Neuronal stem cell (in vitro differentiated cells): Measurements from ENCODE around the gene SLC8A1.

Experiments
- DNase-seq: peaks from one replicate; pipeline ENCODE4 v3.0.0-alpha.2; 2013; ENCODE audit warnings: low spot score
- H2AFZ ChIP-seq: one replicate; pipeline ENCODE4 v1.6.1; 2013; ENCODE audit warnings: mild to moderate bottlenecking, low read length, inconsistent platforms
- H2AK5ac ChIP-seq: 2 replicates; pipeline ENCODE4 v1.6.1; 2013; ENCODE audit warnings: low read depth, mild to moderate bottlenecking, inconsistent platforms, low read length, moderate library complexity, mixed read lengths
- H2BK120ac ChIP-seq: 2 replicates; pipeline ENCODE4 v1.6.1; 2013; ENCODE audit warnings: low read depth, mild to moderate bottlenecking, inconsistent platforms, low read length, moderate library complexity, mixed read lengths
- H2BK12ac ChIP-seq: one replicate; pipeline ENCODE4 v1.6.1; 2013; ENCODE audit warnings: low read length, inconsistent platforms
- H2BK15ac ChIP-seq: 2 replicates; pipeline ENCODE4 v1.6.1; 2013; ENCODE audit warnings: mild to moderate bottlenecking, low read length, inconsistent platforms, mixed read lengths
- H2BK5ac ChIP-seq: one replicate; pipeline ENCODE4 v1.6.1; 2013; ENCODE audit warnings: inconsistent platforms, mild to moderate bottlenecking, low read length, moderate library complexity
- H3K14ac ChIP-seq: one replicate; pipeline ENCODE4 v1.6.1; 2013; ENCODE audit warnings: low read length, inconsistent platforms
- H3K18ac ChIP-seq: 2 replicates; pipeline ENCODE4 v1.6.1; 2013; ENCODE audit warnings: low read length, inconsistent platforms
- H3K23ac ChIP-seq: 2 replicates; pipeline ENCODE4 v1.6.1; 2013; ENCODE audit warnings: low read depth, mild to moderate bottlenecking, mixed read lengths, low read length, inconsistent platforms; ENCODE audit not compliant: poor library complexity
- H3K27ac ChIP-seq: replicated peaks from 3 replicates; pipeline ENCODE4 v1.5.1; 2013; ENCODE audit warnings: low read length, inconsistent platforms
- H3K27me3 ChIP-seq, 3 experiments: 2 replicates each; pipeline ENCODE4 v1.6.1; 2013; ENCODE audit warnings: low read length in 3 of 3, mild to moderate bottlenecking in 2 of 3, inconsistent platforms in 1 of 3, low read depth in 1 of 3, mixed read lengths in 1 of 3, moderate library complexity in 1 of 3; ENCODE audit not compliant: control insufficient read depth in 3 of 3, insufficient read depth in 3 of 3
- H3K36me3 ChIP-seq, 2 donors: replicated peaks in 1 of 2; 2 replicates each; pipeline ENCODE4 v1.6.1; 2013; ENCODE audit warnings: low read length in 2 of 2; ENCODE audit not compliant: control insufficient read depth in 2 of 2, insufficient read depth in 2 of 2
- H3K4ac ChIP-seq: 2 replicates; pipeline ENCODE4 v1.6.1; 2013; ENCODE audit warnings: inconsistent platforms, mild to moderate bottlenecking, low read length, moderate library complexity
- H3K4me1 ChIP-seq, 2 donors: 1 replicate in 1 of 2; 2 replicates in 1 of 2; pipeline ENCODE4 v1.6.1; 2013; ENCODE audit warnings: low read length in 2 of 2, low read depth in 1 of 2; ENCODE audit not compliant: control insufficient read depth in 2 of 2, insufficient read depth in 1 of 2
- H3K4me2 ChIP-seq: one replicate; pipeline ENCODE4 v1.6.1; 2013; ENCODE audit warnings: mild to moderate bottlenecking, low read length, inconsistent platforms; ENCODE audit not compliant: insufficient read depth, poor library complexity, severe bottlenecking
- H3K4me3 ChIP-seq, 2 donors: 2 replicates each; pipeline ENCODE4 v1.5.1; 2013; ENCODE audit warnings: low read length in 2 of 2, mild to moderate bottlenecking in 2 of 2, inconsistent platforms in 1 of 2, moderate library complexity in 1 of 2
- H3K79me1 ChIP-seq: one replicate; pipeline ENCODE4 v1.6.1; 2013; ENCODE audit warnings: low read depth, mild to moderate bottlenecking, inconsistent platforms, low read length, moderate library complexity
- H3K9ac ChIP-seq: one replicate; pipeline ENCODE4 v1.6.1; 2013; ENCODE audit warnings: mild to moderate bottlenecking, low read depth, low read length, inconsistent platforms; ENCODE audit not compliant: poor library complexity
- H3K9me3 ChIP-seq, 2 donors: replicated peaks in 1 of 2; 2 replicates each; pipeline versions ENCODE3 to v1.6.1; 2013; ENCODE audit warnings: low read length in 2 of 2, mild to moderate bottlenecking in 2 of 2, inconsistent platforms in 1 of 2, low read depth in 1 of 2, mixed read lengths in 1 of 2, moderate library complexity in 1 of 2; ENCODE audit not compliant: control insufficient read depth in 2 of 2, insufficient read depth in 1 of 2
- H4K8ac ChIP-seq: one replicate; pipeline ENCODE4 v1.6.1; 2013; ENCODE audit warnings: low read depth, mild to moderate bottlenecking, inconsistent platforms, low read length, moderate library complexity
- H4K91ac ChIP-seq: one replicate; pipeline ENCODE4 v1.6.1; 2013; ENCODE audit warnings: low read length, low read depth, mild to moderate bottlenecking, inconsistent platforms; ENCODE audit not compliant: poor library complexity
- WGBS, 2 donors: extraction: QIAGEN DNeasy Blood & Tissue Kit; methylation state at CpG; one replicate each; pipeline ENCODE4 v1.1.7; 2013; ENCODE audit warnings: missing lambda C conversion rate in 2 of 2, mixed read lengths in 1 of 2; ENCODE audit not compliant: insufficient read length in 2 of 2, insufficient replicate concordance in 1 of 2; ENCODE audit errors: extremely low coverage in 2 of 2; 5-methylcytosine and 5-hydroxymethylcytosine counted together

The SLC8A1 gene

DNA sequence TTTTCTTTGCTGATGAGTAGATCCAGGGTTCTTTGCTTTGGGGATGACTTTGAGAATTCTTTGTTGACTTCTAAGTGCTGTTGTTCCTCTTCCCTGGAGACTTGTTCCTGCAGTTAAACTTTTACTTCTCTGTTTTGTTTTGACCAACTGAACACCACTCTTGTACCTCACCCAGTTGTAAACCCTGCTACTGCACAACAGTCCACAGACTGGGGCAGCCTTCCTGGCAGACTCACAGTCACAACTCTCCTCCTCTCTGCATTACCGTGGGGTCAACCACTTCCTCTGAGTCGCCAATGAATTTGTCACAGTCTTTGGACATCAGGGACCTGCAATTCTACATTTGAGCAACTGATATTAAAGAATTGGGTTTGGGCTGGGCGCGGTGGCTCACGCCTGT is 3.8 kb upstream of the SLC8A1 start:
- WGBS, 2 donors, result no CpG with 5 or more reads among the region's 5 CpGs

DNA sequence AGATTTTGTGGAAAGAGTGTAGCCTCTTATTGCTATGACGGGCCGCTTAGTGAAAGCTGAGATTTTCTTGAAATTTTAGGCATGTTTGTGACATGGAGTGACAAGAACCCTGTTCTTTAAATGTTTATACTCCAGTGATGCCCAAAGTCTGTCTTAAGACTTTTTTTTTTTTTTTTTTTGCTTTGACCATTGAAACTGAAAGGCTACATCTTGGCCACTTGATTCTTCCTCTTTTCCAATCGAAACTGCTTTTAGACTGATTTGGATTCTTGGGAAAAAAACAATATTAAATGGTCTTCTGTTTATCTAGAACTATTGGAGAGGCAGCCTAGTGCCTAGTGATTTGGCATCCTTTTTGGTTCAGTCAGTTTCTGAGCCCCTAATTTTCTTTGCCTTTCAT is 2.4 kb upstream of the SLC8A1 start:
- WGBS, 2 donors, result no CpG with 5 or more reads among the region's 3 CpGs
- no peak overlapping the region for H2AK5ac ChIP-seq
- no peak overlapping the region for H3K9ac ChIP-seq
- no peak overlapping the region for H2AFZ ChIP-seq
- no peak overlapping the region for H3K4me3 ChIP-seq
- no peak overlapping the region for H3K23ac ChIP-seq
- H3K27me3 ChIP-seq, result peaks cover 2 to 15% (median 13%) of the 10 kb centered on the region in 3 experiments
- H3K14ac ChIP-seq, result no peak overlapping the region
- H3K27ac ChIP-seq, result no peak overlapping the region
- no peak overlapping the region for H2BK15ac ChIP-seq
- no peak overlapping the region for H4K91ac ChIP-seq
- no peaks in the 10 kb centered on the region for H3K79me1 ChIP-seq
- no peak overlapping the region for H4K8ac ChIP-seq
- no peak overlapping the region for H3K4me2 ChIP-seq
- no peak for DNase-seq
- H2BK12ac ChIP-seq, result no peak overlapping the region
- no peak overlapping the region for H2BK5ac ChIP-seq
- no peak overlapping the region for H2BK120ac ChIP-seq
- H3K9me3 ChIP-seq, result peaks cover 0 to 2% of the 10 kb centered on the region in 2 donors
- H3K36me3 ChIP-seq, result no peaks in the 10 kb centered on the region
- no peak overlapping the region for H3K18ac ChIP-seq
- H3K4ac ChIP-seq, result no peak overlapping the region
- H3K4me1 ChIP-seq, result peaks cover 12 to 14% of the 10 kb centered on the region in 2 donors

More for the DNA sequence above, 3.8 kb upstream of the SLC8A1 start:
- Histone ChIP-seq H3K4me3 (peak overlapping the region in 1 of 2 donors; percentile 51), H3K27ac (no peak overlapping the region), H3K27me3 (peaks cover 2 to 15% (median 13%) of the 10 kb centered on the region in 3 experiments), H3K4me2 (no peak overlapping the region), H4K8ac (no peak overlapping the region), H2AK5ac (no peak overlapping the region), H3K18ac (no peak overlapping the region), H2BK15ac (no peak overlapping the region), H2BK120ac (no peak overlapping the region), H2BK12ac (no peak overlapping the region), H3K14ac (no peak overlapping the region), H3K36me3 (no peaks in the 10 kb centered on the region), H2BK5ac (no peak overlapping the region), H3K9ac (no peak overlapping the region), H3K4ac (no peak overlapping the region), H3K4me1 (peaks cover 4 to 6% of the 10 kb centered on the region in 2 donors), H4K91ac (no peak overlapping the region), H3K79me1 (no peaks in the 10 kb centered on the region), H3K9me3 (peaks cover 0 to 2% of the 10 kb centered on the region in 2 donors), H3K23ac (no peak overlapping the region), H2AFZ (no peak overlapping the region)
- DNase-seq, result no peak

- Histone ChIP-seq H3K36me3 (no peaks in the 10 kb centered on the region), H3K4me3 (peak overlapping the region in 1 of 2 donors; percentile 45), H2BK5ac (no peak overlapping the region), H3K4ac (no peak overlapping the region), H3K18ac (no peak overlapping the region), H3K4me1 (peaks cover 9 to 14% of the 10 kb centered on the region in 2 donors), H2BK15ac (no peak overlapping the region), H3K27me3 (peaks cover 2 to 15% (median 13%) of the 10 kb centered on the region in 3 experiments), H3K23ac (no peak overlapping the region), H2BK120ac (no peak overlapping the region), H3K9ac (no peak overlapping the region), H3K27ac (no peak overlapping the region), H2BK12ac (no peak overlapping the region), H4K91ac (no peak overlapping the region), H3K14ac (no peak overlapping the region), H2AFZ (peak overlapping the region; percentile 98), H4K8ac (no peak overlapping the region), H3K4me2 (peak overlapping the region; percentile 89), H3K79me1 (no peaks in the 10 kb centered on the region), H2AK5ac (no peak overlapping the region), H3K9me3 (peaks cover 0 to 2% of the 10 kb centered on the region in 2 donors)
- no peak for DNase-seq
- WGBS, 2 donors, result no CpG with 5 or more reads among the region's 8 CpGs
Observed at GRCh38 chr2:40452786-40453185, 896 bp upstream of the SLC8A1 start.

DNA sequence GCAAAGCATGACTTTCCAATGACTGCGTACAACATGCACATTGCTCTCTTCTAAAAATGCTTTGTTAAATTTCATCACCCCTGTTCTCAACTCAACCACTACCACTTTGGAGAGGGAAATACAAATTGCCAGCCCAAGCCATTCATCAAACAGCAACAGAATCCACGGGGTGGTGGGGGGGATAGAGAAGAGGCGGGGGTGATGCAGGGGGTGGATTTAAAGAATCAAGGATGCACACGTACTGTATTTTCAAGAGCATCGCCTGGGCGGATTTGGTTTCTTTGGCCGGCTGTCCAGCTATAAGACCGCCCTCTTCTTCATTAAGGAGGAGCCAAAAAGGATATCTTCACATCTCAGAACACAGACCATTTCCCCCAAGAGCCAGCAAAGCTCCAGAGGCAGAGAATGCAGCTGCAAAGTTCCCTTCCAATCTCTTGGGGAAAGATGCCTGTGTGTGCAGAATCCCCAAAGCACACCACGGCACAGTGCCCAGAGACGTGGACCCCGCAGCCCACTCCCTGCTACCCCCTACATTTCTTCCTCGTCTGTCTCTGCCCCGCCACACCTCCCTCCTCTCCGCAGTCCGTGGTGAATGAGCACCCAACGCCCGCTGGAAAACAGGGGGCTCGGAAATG is 977 bp downstream of the SLC8A1 start:
- no peak overlapping the region for H2AK5ac ChIP-seq
- H4K8ac ChIP-seq, result no peak overlapping the region
- H3K79me1 ChIP-seq, result no peaks in the 10 kb centered on the region
- H3K23ac ChIP-seq, result no peak overlapping the region
- H2BK120ac ChIP-seq, result no peak overlapping the region
- H3K18ac ChIP-seq, result peak overlapping the region; percentile 76
- H3K14ac ChIP-seq, result no peak overlapping the region
- peak overlapping the region; percentile 78 for H3K9ac ChIP-seq
- H2AFZ ChIP-seq, result peak overlapping the region; percentile 98
- H2BK5ac ChIP-seq, result no peak overlapping the region
- H2BK12ac ChIP-seq, result no peak overlapping the region
- no peak overlapping the region for H3K27ac ChIP-seq
- H3K27me3 ChIP-seq, result peaks cover 2 to 15% (median 13%) of the 10 kb centered on the region in 3 experiments
- no CpG with 5 or more reads among the region's 18 CpGs for WGBS, 2 donors
- peak overlapping the region; percentile 52 to 81 for H3K4me3 ChIP-seq
- peak overlapping the region; percentile 89 for H3K4me2 ChIP-seq
- H3K4ac ChIP-seq, result no peak overlapping the region
- no peak overlapping the region for H2BK15ac ChIP-seq
- peaks cover 9 to 14% of the 10 kb centered on the region in 2 donors for H3K4me1 ChIP-seq
- no peak for DNase-seq
- H3K9me3 ChIP-seq, result peaks cover 0 to 2% of the 10 kb centered on the region in 2 donors
- H3K36me3 ChIP-seq, result no peaks in the 10 kb centered on the region
- no peak overlapping the region for H4K91ac ChIP-seq
